Measurements from ENCODE around the gene SKA1. TPM values are rescaled to one million over a fixed set of nuclear protein-coding genes. Genes with fewer than 3 reads are reported as not detected.

The SKA1 gene
- total and polyA plus RNA-seq, 9 of the 15 experiments (the other 6 are each of a cell fraction or from before 2014, with no cell fraction given), result 27.8 to 67.2 (median 41.9) TPM

GRCh38 chr18:50360611-50361010 is 14.2 kb upstream of the SKA1 start:
- Histone ChIP-seq H2AFZ (ENCODE audit: low read depth, low read length) (no peak overlapping the region), H3K4me3 (no peak overlapping the region), H3K27me3 (ENCODE audit: control insufficient read depth in 2 of 2, insufficient read depth in 2 of 2, low read length in 2 of 2) (no peaks in the 10 kb centered on the region), H3K36me3 (ENCODE audit: control insufficient read depth, insufficient read depth, low read length) (no peaks in the 10 kb centered on the region), H3K9ac (ENCODE audit: insufficient read depth in 1 of 2, low read depth in 2 of 2, low read length in 2 of 2) (no peak overlapping the region), H3K4me1 (replicated peaks in 1 of 2; ENCODE audit: control insufficient read depth in 2 of 2, insufficient read depth in 2 of 2, low read length in 2 of 2) (peaks cover 13 to 30% of the 10 kb centered on the region in 2 experiments), H3K79me2 (ENCODE audit: control insufficient read depth, insufficient read depth, low read length) (no peaks in the 10 kb centered on the region), H3K9me1 (ENCODE audit: control insufficient read depth, insufficient read depth, low read length) (no peaks in the 10 kb centered on the region), H3K9me3 (replicated peaks; ENCODE audit: control insufficient read depth, insufficient read depth, low read depth, low read length) (no peaks in the 10 kb centered on the region), H3K4me2 (ENCODE audit: insufficient read depth, low read length) (no peak overlapping the region), H3K27ac (ENCODE audit: extremely low read depth, low read depth, low read length) (no peak overlapping the region), H4K20me1 (replicated peaks; ENCODE audit: control insufficient read depth, insufficient read depth, low read length) (no peaks in the 10 kb centered on the region)
- DNase-seq (ENCODE audit: extremely low read depth in 1 of 4, low spot score in 3 of 4), result no peak
- intact Hi-C loops (cut with micrococcal nuclease), result no loop called here
- 10% methylated on average over 2 of the region's 2 CpGs for WGBS (ENCODE audit: insufficient coverage, low coverage, missing lambda C conversion rate)
- no peak for ATAC-seq
- in situ Hi-C loops (cut with MboI), result no loop called here
- BruUV-seq (replicated peaks), result no TSS peak
- no peak for FAIRE-seq
- CTCF ChIA-PET (ENCODE audit: low intra/inter-chr PET ratio), result no interaction called here
- POLR2A ChIA-PET, result no interaction called here
- TF ChIP-seq ZNF639 (CRISPR knock-in tag; conservative IDR thresholded peaks at IDR 0.05 in 1 of 2, IDR thresholded peaks at IDR 0.05 in 1 of 2), result no peak
- no peak for TF ChIP-seq BRF1 (IDR thresholded peaks at IDR 0.05; ENCODE audit: borderline replicate concordance, extremely low read depth, insufficient read length)
- TF ChIP-seq E2F6 (IDR thresholded peaks at IDR 0.05; ENCODE audit: borderline replicate concordance in 1 of 2, extremely low read depth in 1 of 2, insufficient read depth in 1 of 2, insufficient read length in 1 of 2, low read depth in 1 of 2, low read length in 1 of 2, poor library complexity in 1 of 2, severe bottlenecking in 1 of 2), result no peak
- no peak for TF ChIP-seq ILK (tag; IDR thresholded peaks at IDR 0.05; ENCODE audit: borderline replicate concordance, low read depth)
- no peak for TF ChIP-seq HEY1 (CRISPR knock-in tag; IDR thresholded peaks at IDR 0.05; ENCODE audit: borderline replicate concordance)
- no peak for TF ChIP-seq MTA3 (IDR thresholded peaks at IDR 0.05; ENCODE audit: borderline replicate concordance)
- TF ChIP-seq HBP1 (CRISPR knock-in tag; IDR thresholded peaks at IDR 0.05), result no peak
- no peak for TF ChIP-seq BRD9 (IDR thresholded peaks at IDR 0.05; ENCODE audit: low read depth, partially characterized antibody)
- TF ChIP-seq ZNF146 (CRISPR knock-in tag; IDR thresholded peaks at IDR 0.05; ENCODE audit: unreplicated experiment), result no peak
- TF ChIP-seq NONO (IDR thresholded peaks at IDR 0.05; ENCODE audit: low read depth in 2 of 2, low read length in 1 of 2), result no peak
- TF ChIP-seq ZNF445 (CRISPR knock-in tag; IDR thresholded peaks at IDR 0.05; ENCODE audit: low read depth), result no peak
- no peak for TF ChIP-seq PRMT5 (CRISPR knock-in tag; IDR thresholded peaks at IDR 0.05)
- TF ChIP-seq POU5F1 (IDR thresholded peaks at IDR 0.05; ENCODE audit: borderline replicate concordance, low read depth, low read length, partially characterized antibody), result no peak
